IMR-90 (cell line): ENCODE measurements around the gene BTBD18.

ENCODE experiments used
- CEBPB ChIP-seq: IDR thresholded peaks from 2 replicates; pipeline ENCODE4 v1.6.1; 2012; ENCODE audit warnings: low read depth, low read length, improper control_type of control experiment
- CHD1 ChIP-seq: IDR thresholded peaks from 2 replicates; pipeline ENCODE4 v1.6.1; 2012; ENCODE audit warnings: low read depth, low read length, improper control_type of control experiment
- CTCF ChIP-seq: conservative IDR thresholded peaks from 2 replicates; pipeline ENCODE4 v1.5.1; 2012; ENCODE audit warnings: mild to moderate bottlenecking, low read depth, low read length, improper control_type of control experiment
- FOS ChIP-seq: fragments of 150-350 bp; IDR thresholded peaks from 2 replicates; pipeline ENCODE4 v1.6.1; 2016; ENCODE audit warnings: low read depth, low read length
- MAFK ChIP-seq: IDR thresholded peaks from 2 replicates; pipeline ENCODE4 v1.6.1; 2012; ENCODE audit warnings: low read depth, low read length, improper control_type of control experiment
- MAZ ChIP-seq: IDR thresholded peaks from 2 replicates; pipeline ENCODE4 v1.6.1; 2012; ENCODE audit warnings: low read depth, mild to moderate bottlenecking, low read length, improper control_type of control experiment, moderate library complexity, borderline replicate concordance
- MXI1 ChIP-seq: IDR thresholded peaks from 2 replicates; pipeline ENCODE4 v1.6.1; 2012; ENCODE audit warnings: low read depth, mild to moderate bottlenecking, low read length, moderate library complexity, borderline replicate concordance
- NFE2L2 ChIP-seq: fragments of 150-350 bp; IDR thresholded peaks from 2 replicates; pipeline ENCODE4 v1.6.1; 2016; ENCODE audit warnings: low read depth, mild to moderate bottlenecking, low read length
- POLR2A ChIP-seq: IDR thresholded peaks from 2 replicates; pipeline ENCODE4 v1.6.1; 2012; ENCODE audit warnings: mild to moderate bottlenecking, low read depth, low read length
- RAD21 ChIP-seq: IDR thresholded peaks from 2 replicates; pipeline ENCODE4 v1.6.1; 2012; ENCODE audit warnings: low read length, improper control_type of control experiment
- RCOR1 ChIP-seq: IDR thresholded peaks from 2 replicates; pipeline ENCODE4 v1.6.1; 2012; ENCODE audit warnings: mild to moderate bottlenecking, low read length, improper control_type of control experiment; ENCODE audit not compliant: insufficient replicate concordance
- RFX5 ChIP-seq: IDR thresholded peaks from 2 replicates; pipeline ENCODE4 v1.8.0; 2012; ENCODE audit warnings: low read depth, mild to moderate bottlenecking, low read length, moderate library complexity
- SMC3 ChIP-seq: fragments of 150-350 bp; IDR thresholded peaks from 2 replicates; pipeline ENCODE4 v1.6.1; 2016; ENCODE audit warnings: low read depth, mild to moderate bottlenecking, antibody characterized with exemption, low read length, moderate library complexity
- USF2 ChIP-seq: fragments of 150-350 bp; IDR thresholded peaks from 2 replicates; pipeline ENCODE4 v1.6.1; 2017; ENCODE audit warnings: mild to moderate bottlenecking, antibody characterized with exemption, low read length, low read depth

- TF ChIP-seq CTCF: no peak
- TF ChIP-seq MAZ: no peak
- TF ChIP-seq FOS: no peak
- TF ChIP-seq SMC3: no peak
- TF ChIP-seq MAFK: no peak
- no peak for TF ChIP-seq POLR2A
- TF ChIP-seq RFX5: no peak
- TF ChIP-seq RCOR1: no peak
- TF ChIP-seq CHD1: no peak
- TF ChIP-seq USF2: no peak
- TF ChIP-seq NFE2L2: no peak
- TF ChIP-seq RAD21: no peak
- TF ChIP-seq CEBPB: no peak
- no peak for TF ChIP-seq MXI1
These were observed 22.8 kb downstream of the BTBD18 start for GRCh38 chr11:57728829-57729228.
